GM12865 (cell line): Measurements from ENCODE around the gene TNFAIP3.

ENCODE experiments used
- DNase-seq: peaks from one replicate; pipeline ENCODE4 v3.0.0; 2010; ENCODE audit warnings: low read depth
- H3K4me3 ChIP-seq: 2 replicates; pipeline ENCODE4 v1.5.1; 2011; ENCODE audit warnings: mild to moderate bottlenecking, low read depth, low read length, control low read depth
- CTCF ChIP-seq: IDR thresholded peaks from 2 replicates; pipeline ENCODE4 v1.5.1; 2011; ENCODE audit warnings: low read length, control low read depth, low read depth, inconsistent platforms; ENCODE audit not compliant: insufficient read depth; ENCODE audit errors: missing control alignments

TNFAIP3 gene

GRCh38 chr6:137863091-137863797 lies 3.8 kb upstream of the TNFAIP3 start:
- H3K4me3 ChIP-seq, result no peak overlapping the region
- no peak for TF ChIP-seq CTCF
- no peak for DNase-seq

- DNase-seq, result no peak
- H3K4me3 ChIP-seq, result no peak overlapping the region
- no peak for TF ChIP-seq CTCF
Measured at GRCh38 chr6:137864812-137865508, 2.1 kb upstream of the TNFAIP3 start.

GRCh38 chr6:137866200-137866913 lies 702 bp upstream of the TNFAIP3 start:
- no peak for DNase-seq
- H3K4me3 ChIP-seq, result peak overlapping the region; percentile 56
- TF ChIP-seq CTCF, result no peak

GRCh38 chr6:137867685-137868509 lies 838 bp downstream of the TNFAIP3 start:
- no peak for TF ChIP-seq CTCF
- DNase-seq, result peak; percentile 69
- H3K4me3 ChIP-seq, result peak overlapping the region; percentile 81

- peak overlapping the region; percentile 81 for H3K4me3 ChIP-seq
- no peak for DNase-seq
- peak; percentile 41 for TF ChIP-seq CTCF
Measured at GRCh38 chr6:137868721-137869548, 1.9 kb downstream of the TNFAIP3 start.
